ENCODE results near the gene RIOK3. TPM values are rescaled to one million over a fixed set of nuclear protein-coding genes. Genes with fewer than 3 reads are reported as not detected.

Gene RIOK3
- total and polyA plus RNA-seq, 2 of the 4 experiments (the other 2 are of a cell fraction) = 21.5 to 38.9 TPM

DNA sequence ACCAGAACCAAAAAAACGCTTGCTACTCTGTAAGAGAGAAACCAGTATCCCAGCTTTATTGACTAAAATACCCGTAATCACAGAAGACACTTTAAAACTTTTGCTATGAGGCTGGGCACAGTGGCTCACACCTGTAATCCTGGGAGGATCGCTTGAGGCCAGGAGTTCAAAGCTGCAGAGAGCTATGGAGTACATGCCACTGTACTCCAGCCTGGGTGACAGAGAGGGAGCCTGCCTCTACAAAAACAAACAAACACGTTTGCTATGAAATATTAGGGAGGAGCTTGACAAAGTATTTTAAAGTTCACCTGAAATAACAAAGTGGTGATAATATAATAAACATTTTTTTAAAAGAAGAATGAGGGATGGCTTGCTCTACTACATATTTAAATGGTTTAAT is 28.5 kb upstream of the RIOK3 start:
- ATAC-seq (ENCODE audit: low read depth) (no peak), DNase-seq (no peak)
- no TSS peak for BruUV-seq (replicated peaks)
- H2BK15ac ChIP-seq (ENCODE audit: low read depth, low read length) = no peak overlapping the region
- no peak overlapping the region for H2BK5ac ChIP-seq (ENCODE audit: low read depth, low read length, poor library complexity, severe bottlenecking)
- peaks cover 9% of the 10 kb centered on the region; the same call in 1 of the 2 replicates for H3K9me1 ChIP-seq (ENCODE audit: insufficient read depth, low read length)
- no peak overlapping the region for H3K56ac ChIP-seq (ENCODE audit: extremely low read depth, insufficient read depth, low read length)
- no peak overlapping the region for H4K8ac ChIP-seq (ENCODE audit: low read depth in 2 of 2, low read length in 2 of 2)
- dilution Hi-C loops (cut with HindIII; ENCODE audit: low sequenced_read_pairs, unreplicated experiment) (no loop called here), intact Hi-C loops (cut with micrococcal nuclease) (no loop called here), in situ Hi-C loops (cut with MboI; ENCODE audit: low sequenced_read_pairs) (no loop called here)
- H3K27me3 ChIP-seq (ENCODE audit: control insufficient read depth, insufficient read depth, low read length) = no peaks in the 10 kb centered on the region
- no peak overlapping the region for H3K18ac ChIP-seq (ENCODE audit: low read depth, low read length)
- no peak overlapping the region for H2BK120ac ChIP-seq (ENCODE audit: low read depth, low read length)
- H3K9me3 ChIP-seq (ENCODE audit: control insufficient read depth, insufficient read depth, low read length) = no peaks in the 10 kb centered on the region
- no peaks in the 10 kb centered on the region for H3K36me3 ChIP-seq (ENCODE audit: control insufficient read depth, insufficient read depth, low read length)
- no peak overlapping the region for H2BK20ac ChIP-seq (ENCODE audit: low read depth, low read length)
- no peak overlapping the region for H2AFZ ChIP-seq (replicated peaks; ENCODE audit: low read length, poor library complexity)
- no CpG with 5 or more reads among the region's 4 CpGs for WGBS, 2 experiments (ENCODE audit: extremely low coverage in 2 of 2, insufficient read length in 1 of 2)
- TF ChIP-seq CHD1 (IDR thresholded peaks at IDR 0.05; ENCODE audit: low read depth, low read length) (no peak), FOS (IDR thresholded peaks at IDR 0.05; ENCODE audit: low read depth, low read length) (no peak), BHLHE40 (IDR thresholded peaks at IDR 0.05; ENCODE audit: low read depth, low read length) (no peak), RAD21 (IDR thresholded peaks at IDR 0.05; ENCODE audit: low read length) (no peak), CEBPB (IDR thresholded peaks at IDR 0.05; ENCODE audit: low read depth, low read length) (no peak), NFE2L2 (IDR thresholded peaks at IDR 0.05; ENCODE audit: low read depth, low read length) (no peak), POLR2A (IDR thresholded peaks at IDR 0.05; ENCODE audit: low read depth, low read length) (no peak), SMC3 (IDR thresholded peaks at IDR 0.05; ENCODE audit: low read depth, low read length) (no peak), RFX5 (IDR thresholded peaks at IDR 0.05; ENCODE audit: low read depth, low read length) (no peak), MAZ (IDR thresholded peaks at IDR 0.05; ENCODE audit: borderline replicate concordance, low read depth, low read length) (no peak), MAFK (IDR thresholded peaks at IDR 0.05; ENCODE audit: low read depth, low read length) (no peak), RCOR1 (IDR thresholded peaks at IDR 0.05; ENCODE audit: insufficient replicate concordance, low read length) (no peak)
- TF ChIP-seq, protein P1, sequence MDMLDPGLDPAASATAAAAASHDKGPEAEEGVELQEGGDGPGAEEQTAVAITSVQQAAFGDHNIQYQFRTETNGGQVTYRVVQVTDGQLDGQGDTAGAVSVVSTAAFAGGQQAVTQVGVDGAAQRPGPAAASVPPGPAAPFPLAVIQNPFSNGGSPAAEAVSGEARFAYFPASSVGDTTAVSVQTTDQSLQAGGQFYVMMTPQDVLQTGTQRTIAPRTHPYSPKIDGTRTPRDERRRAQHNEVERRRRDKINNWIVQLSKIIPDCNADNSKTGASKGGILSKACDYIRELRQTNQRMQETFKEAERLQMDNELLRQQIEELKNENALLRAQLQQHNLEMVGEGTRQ (IDR thresholded peaks at IDR 0.05; ENCODE audit: low read depth, low read length) = no peak
- TF ChIP-seq, protein P2, sequence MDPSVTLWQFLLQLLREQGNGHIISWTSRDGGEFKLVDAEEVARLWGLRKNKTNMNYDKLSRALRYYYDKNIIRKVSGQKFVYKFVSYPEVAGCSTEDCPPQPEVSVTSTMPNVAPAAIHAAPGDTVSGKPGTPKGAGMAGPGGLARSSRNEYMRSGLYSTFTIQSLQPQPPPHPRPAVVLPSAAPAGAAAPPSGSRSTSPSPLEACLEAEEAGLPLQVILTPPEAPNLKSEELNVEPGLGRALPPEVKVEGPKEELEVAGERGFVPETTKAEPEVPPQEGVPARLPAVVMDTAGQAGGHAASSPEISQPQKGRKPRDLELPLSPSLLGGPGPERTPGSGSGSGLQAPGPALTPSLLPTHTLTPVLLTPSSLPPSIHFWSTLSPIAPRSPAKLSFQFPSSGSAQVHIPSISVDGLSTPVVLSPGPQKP (IDR thresholded peaks at IDR 0.05; ENCODE audit: borderline replicate concordance, low read depth, low read length) = no peak
- TF ChIP-seq, protein P3, sequence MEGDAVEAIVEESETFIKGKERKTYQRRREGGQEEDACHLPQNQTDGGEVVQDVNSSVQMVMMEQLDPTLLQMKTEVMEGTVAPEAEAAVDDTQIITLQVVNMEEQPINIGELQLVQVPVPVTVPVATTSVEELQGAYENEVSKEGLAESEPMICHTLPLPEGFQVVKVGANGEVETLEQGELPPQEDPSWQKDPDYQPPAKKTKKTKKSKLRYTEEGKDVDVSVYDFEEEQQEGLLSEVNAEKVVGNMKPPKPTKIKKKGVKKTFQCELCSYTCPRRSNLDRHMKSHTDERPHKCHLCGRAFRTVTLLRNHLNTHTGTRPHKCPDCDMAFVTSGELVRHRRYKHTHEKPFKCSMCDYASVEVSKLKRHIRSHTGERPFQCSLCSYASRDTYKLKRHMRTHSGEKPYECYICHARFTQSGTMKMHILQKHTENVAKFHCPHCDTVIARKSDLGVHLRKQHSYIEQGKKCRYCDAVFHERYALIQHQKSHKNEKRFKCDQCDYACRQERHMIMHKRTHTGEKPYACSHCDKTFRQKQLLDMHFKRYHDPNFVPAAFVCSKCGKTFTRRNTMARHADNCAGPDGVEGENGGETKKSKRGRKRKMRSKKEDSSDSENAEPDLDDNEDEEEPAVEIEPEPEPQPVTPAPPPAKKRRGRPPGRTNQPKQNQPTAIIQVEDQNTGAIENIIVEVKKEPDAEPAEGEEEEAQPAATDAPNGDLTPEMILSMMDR (conservative IDR thresholded peaks at IDR 0.05; ENCODE audit: low read depth, low read length) = no peak
- H3K4me3 ChIP-seq (ENCODE audit: insufficient read depth, low read depth, low read length) = no peak overlapping the region
- peaks cover 7% of the 10 kb centered on the region for H3K4me1 ChIP-seq (ENCODE audit: control insufficient read depth, insufficient read depth, low read length)
- H3K23ac ChIP-seq (ENCODE audit: low read depth, low read length) = no peak overlapping the region
- H2AK9ac ChIP-seq (replicated peaks; ENCODE audit: low read depth, low read length, poor library complexity) = no peak overlapping the region
- peaks cover 8% of the 10 kb centered on the region for H4K20me1 ChIP-seq (ENCODE audit: insufficient read depth, low read length)
- POLR2A ChIA-PET (ENCODE audit: unreplicated experiment) = no interaction called here
- H4K5ac ChIP-seq (ENCODE audit: low read depth, low read length) = no peak overlapping the region
- no peak overlapping the region for H3K4me2 ChIP-seq (ENCODE audit: low read depth, low read length)
- no peak overlapping the region for H2AK5ac ChIP-seq (ENCODE audit: low read depth, low read length)
- no peak overlapping the region for H3K4ac ChIP-seq (ENCODE audit: low read depth, low read length)
- H3K79me1 ChIP-seq (ENCODE audit: low read depth in 1 of 2, low read length in 2 of 2) = peaks cover 3 to 24% of the 10 kb centered on the region in 2 experiments
- no peak overlapping the region for H4K91ac ChIP-seq (ENCODE audit: insufficient read depth, low read depth, low read length)
- no peak overlapping the region for H3K14ac ChIP-seq (replicated peaks; ENCODE audit: low read depth, low read length)
- CTCF ChIA-PET = no interaction called here
- H3K9ac ChIP-seq (ENCODE audit: low read depth, low read length) = no peak overlapping the region
- no peak overlapping the region for H3K27ac ChIP-seq (ENCODE audit: insufficient read depth, low read length)
